ENCODE measurements around the gene FXYD3. TPM values are rescaled to one million over a fixed set of nuclear protein-coding genes. Genes with fewer than 3 reads are reported as not detected.

FXYD3 gene
- total RNA-seq, 1 experiment from 2014 or later: 6.9 TPM

DNA sequence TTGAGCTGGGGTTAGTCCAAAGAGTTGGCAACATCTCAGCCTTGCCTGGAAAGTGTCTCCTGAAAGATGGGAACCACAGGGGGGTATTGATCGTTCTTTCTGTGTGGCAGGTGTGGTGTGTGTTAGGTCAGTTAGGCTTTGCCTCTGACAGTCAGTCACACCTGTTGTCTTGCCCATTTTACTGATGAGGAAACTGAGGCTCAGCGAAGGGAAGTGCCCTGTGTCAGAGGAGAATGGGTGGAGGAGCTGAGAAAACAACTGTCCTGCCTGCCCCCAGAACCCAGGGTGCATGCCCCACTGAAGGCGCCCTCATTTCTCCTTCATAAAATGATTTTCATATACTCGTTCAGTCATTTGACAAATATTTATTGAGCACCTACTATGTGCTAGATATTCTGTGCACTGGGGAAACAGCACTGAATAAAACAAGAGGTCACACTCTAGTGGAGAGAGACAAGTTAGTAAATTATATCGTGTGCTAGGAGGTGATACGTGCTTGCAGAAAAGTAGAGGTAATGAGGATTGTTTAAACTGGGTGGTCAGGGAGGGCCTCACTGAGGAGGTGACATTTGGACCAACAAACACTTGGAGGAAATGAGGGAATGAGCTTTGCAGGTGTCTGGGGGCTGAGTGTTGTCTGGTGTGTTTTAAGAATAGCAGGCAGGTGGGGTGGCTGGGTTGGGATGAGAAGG is 40.5 kb downstream of the FXYD3 start:
- no peaks in the 10 kb centered on the region for H3K9me3 Mint-ChIP-seq (ENCODE audit: unreplicated experiment)
- intact Hi-C loops (cut with micrococcal nuclease): no loop called here
- POLR2A ChIA-PET: interaction anchor here (0.8 to 2.7 kb wide), 3 partner anchors 11 to 63 kb away, joined by 3 to 9 read pairs (median 3); no protein-coding TSS in a partner anchor
- no peaks in the 10 kb centered on the region for H3K27me3 Mint-ChIP-seq (ENCODE audit: insufficient read depth, unreplicated experiment)
- TSS peak; percentile 30 for BruUV-seq (replicated peaks)
- H3K27ac Mint-ChIP-seq (ENCODE audit: low read depth, unreplicated experiment): no peak overlapping the region
- CTCF ChIA-PET: interaction anchor here (0.6 to 0.9 kb wide), 2 partner anchors 156 to 422 kb away, joined by 3 read pairs; no protein-coding TSS in a partner anchor
- peaks cover 34% of the 10 kb centered on the region for H3K36me3 Mint-ChIP-seq (ENCODE audit: insufficient read depth, unreplicated experiment)
- H3K4me3 Mint-ChIP-seq (ENCODE audit: unreplicated experiment): peak overlapping the region; percentile 99
- H3K4me1 Mint-ChIP-seq (ENCODE audit: insufficient read depth, unreplicated experiment): peaks cover 22% of the 10 kb centered on the region
- TF ChIP-seq CTCF (IDR thresholded peaks at IDR 0.05; ENCODE audit: unreplicated experiment): no peak
- no peak for DNase-seq (ENCODE audit: unreplicated experiment)

DNA sequence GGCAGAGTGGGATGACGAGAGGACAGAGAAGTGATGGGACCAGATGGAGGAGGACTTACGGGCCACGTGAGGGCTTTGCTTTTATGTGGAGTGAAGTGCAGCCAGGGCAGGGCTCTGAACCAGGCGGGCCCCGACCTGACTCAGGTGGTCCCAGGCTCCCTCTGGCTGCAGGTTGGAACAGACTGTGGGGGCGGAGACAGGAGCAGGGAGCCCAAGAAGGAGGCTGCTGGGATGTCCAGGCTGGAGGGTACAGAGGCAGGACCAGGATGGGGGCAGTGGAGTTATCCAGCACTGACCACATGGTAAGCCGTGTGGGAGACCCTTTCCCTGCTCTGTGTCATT is 41.0 kb downstream of the FXYD3 start:
- no peak for TF ChIP-seq CTCF (IDR thresholded peaks at IDR 0.05; ENCODE audit: unreplicated experiment)
- Mint-ChIP-seq H3K4me3 (ENCODE audit: unreplicated experiment) (no peak overlapping the region), H3K27ac (ENCODE audit: low read depth, unreplicated experiment) (no peak overlapping the region), H3K4me1 (ENCODE audit: insufficient read depth, unreplicated experiment) (peaks cover 22% of the 10 kb centered on the region), H3K27me3 (ENCODE audit: insufficient read depth, unreplicated experiment) (no peaks in the 10 kb centered on the region), H3K9me3 (ENCODE audit: unreplicated experiment) (no peaks in the 10 kb centered on the region), H3K36me3 (ENCODE audit: insufficient read depth, unreplicated experiment) (peaks cover 39% of the 10 kb centered on the region)
- intact Hi-C loops (cut with micrococcal nuclease): no loop called here
- ChIA-PET CTCF (interaction anchor here (0.9 kb wide), 1 partner anchor 155 kb away, joined by 3 read pairs; no protein-coding TSS in a partner anchor), POLR2A (interaction anchor here (1.1 kb wide), 1 partner anchor 11 kb away, joined by 3 read pairs; no protein-coding TSS in a partner anchor)
- no peak for DNase-seq (ENCODE audit: unreplicated experiment)
- no TSS peak for BruUV-seq (replicated peaks)

GRCh38 chr19:35157431-35157830 is 41.8 kb downstream of the FXYD3 start:
- POLR2A ChIA-PET: interaction anchor here (1.1 kb wide), 1 partner anchor 10 kb away, joined by 3 read pairs; no protein-coding TSS in a partner anchor
- BruUV-seq (replicated peaks): no TSS peak
- intact Hi-C loops (cut with micrococcal nuclease): no loop called here
- no peak for DNase-seq (ENCODE audit: unreplicated experiment)
- Mint-ChIP-seq H3K4me1 (ENCODE audit: insufficient read depth, unreplicated experiment) (peaks cover 22% of the 10 kb centered on the region), H3K36me3 (ENCODE audit: insufficient read depth, unreplicated experiment) (peaks cover 46% of the 10 kb centered on the region), H3K27me3 (ENCODE audit: insufficient read depth, unreplicated experiment) (no peaks in the 10 kb centered on the region), H3K9me3 (ENCODE audit: unreplicated experiment) (no peaks in the 10 kb centered on the region), H3K4me3 (ENCODE audit: unreplicated experiment) (no peak overlapping the region), H3K27ac (ENCODE audit: low read depth, unreplicated experiment) (no peak overlapping the region)
- CTCF ChIA-PET: no interaction called here
- no peak for TF ChIP-seq CTCF (IDR thresholded peaks at IDR 0.05; ENCODE audit: unreplicated experiment)

DNA sequence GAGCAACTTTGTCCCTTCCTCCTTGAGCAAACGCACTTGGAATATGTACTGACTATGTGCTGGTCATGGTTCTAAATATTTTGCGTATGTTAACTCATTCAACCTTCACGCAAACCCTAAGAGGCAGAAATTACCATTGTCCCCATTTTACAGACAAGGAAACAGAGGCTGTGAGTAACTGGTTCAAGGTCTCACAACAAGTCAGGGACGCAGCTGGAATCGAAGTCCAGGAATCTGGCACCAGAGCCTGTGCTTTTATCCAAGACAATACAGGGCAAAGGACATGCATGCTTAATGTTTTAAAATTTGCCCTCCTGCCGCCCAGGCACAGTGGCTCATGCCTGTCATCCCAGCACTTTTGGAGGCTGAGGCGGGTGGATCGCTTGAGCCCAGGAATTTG is 44.0 kb downstream of the FXYD3 start:
- CTCF ChIA-PET: interaction anchor here (1.2 kb wide), 1 partner anchor 115 kb away, joined by 6 read pairs; no protein-coding TSS in a partner anchor

More for the DNA sequence above, 44.0 kb downstream of the FXYD3 start:
- no peak for DNase-seq (ENCODE audit: unreplicated experiment)
- Mint-ChIP-seq H3K27me3 (ENCODE audit: insufficient read depth, unreplicated experiment) (no peaks in the 10 kb centered on the region), H3K36me3 (ENCODE audit: insufficient read depth, unreplicated experiment) (peaks cover 52% of the 10 kb centered on the region), H3K4me3 (ENCODE audit: unreplicated experiment) (no peak overlapping the region), H3K4me1 (ENCODE audit: insufficient read depth, unreplicated experiment) (peaks cover 10% of the 10 kb centered on the region), H3K27ac (ENCODE audit: low read depth, unreplicated experiment) (no peak overlapping the region), H3K9me3 (ENCODE audit: unreplicated experiment) (no peaks in the 10 kb centered on the region)
- BruUV-seq (replicated peaks): no TSS peak
- intact Hi-C loops (cut with micrococcal nuclease): no loop called here
- no peak for TF ChIP-seq CTCF (IDR thresholded peaks at IDR 0.05; ENCODE audit: unreplicated experiment)
- POLR2A ChIA-PET: no interaction called here
